PFSK-1 (cell line): ENCODE measurements around the gene LXN.

Experiments used
- POLR2AphosphoS5 ChIP-seq: IDR thresholded peaks from 2 replicates; pipeline ENCODE4 v1.6.1; 2012; ENCODE audit warnings: low read depth, mild to moderate bottlenecking, control low read depth, low read length, moderate library complexity
- REST ChIP-seq, 2 experiments: IDR thresholded peaks; 2 replicates each; pipeline versions ENCODE4 v1.6.1 to v1.8.0; 2011 to 2012; ENCODE audit warnings: low read depth in 2 of 2, low read length in 2 of 2, control low read depth in 1 of 2, inconsistent platforms in 1 of 2, mild to moderate bottlenecking in 1 of 2, moderate library complexity in 1 of 2; ENCODE audit not compliant: insufficient read depth in 1 of 2
- TAF1 ChIP-seq: IDR thresholded peaks from 2 replicates; pipeline ENCODE4 v1.6.1; 2012; ENCODE audit warnings: low read length, control low read depth, borderline replicate concordance; ENCODE audit not compliant: insufficient read depth

- TF ChIP-seq POLR2AphosphoS5, result no peak
- TF ChIP-seq REST (IDR thresholded peaks at IDR 0.05; ENCODE audit: insufficient read depth in 1 of 2, low read depth in 2 of 2, low read length in 2 of 2), result no peak
- no peak for TF ChIP-seq TAF1
Observed at GRCh38 chr3:158642005-158642404, 30.4 kb downstream of the LXN start.
